ENCODE results near the gene EDRF1.

EDRF1 gene

DNA sequence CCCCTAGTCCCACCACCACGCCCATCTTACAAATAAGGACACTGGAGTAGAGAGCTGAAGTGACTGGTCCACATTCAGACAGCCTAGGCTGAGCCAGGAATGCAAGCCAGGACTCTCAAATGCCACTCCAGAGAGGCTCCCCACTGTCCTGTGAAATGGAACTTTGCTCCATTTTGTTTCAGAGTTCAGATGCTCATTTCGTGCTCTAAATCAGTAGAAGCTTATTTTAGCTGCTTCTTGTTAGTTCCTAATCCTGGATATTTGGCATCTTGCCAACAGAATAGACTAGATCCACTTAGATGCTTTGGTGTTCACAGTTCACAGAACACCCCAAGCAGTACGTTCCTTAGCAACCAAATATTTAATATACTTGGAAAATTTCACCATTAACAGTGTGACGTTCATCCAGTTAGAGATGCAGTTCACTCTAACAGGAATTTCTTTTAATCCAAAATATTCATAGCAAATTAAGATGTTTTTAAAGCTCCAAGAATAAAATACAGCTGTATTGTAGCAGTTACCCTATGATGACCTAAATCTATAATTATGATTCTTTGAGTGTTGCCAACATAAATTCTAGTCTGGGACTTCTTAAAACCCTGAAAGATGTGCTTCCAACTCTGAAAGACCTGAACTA lies 48.8 kb downstream of the EDRF1 start:
- DNase-seq: no peak

DNA sequence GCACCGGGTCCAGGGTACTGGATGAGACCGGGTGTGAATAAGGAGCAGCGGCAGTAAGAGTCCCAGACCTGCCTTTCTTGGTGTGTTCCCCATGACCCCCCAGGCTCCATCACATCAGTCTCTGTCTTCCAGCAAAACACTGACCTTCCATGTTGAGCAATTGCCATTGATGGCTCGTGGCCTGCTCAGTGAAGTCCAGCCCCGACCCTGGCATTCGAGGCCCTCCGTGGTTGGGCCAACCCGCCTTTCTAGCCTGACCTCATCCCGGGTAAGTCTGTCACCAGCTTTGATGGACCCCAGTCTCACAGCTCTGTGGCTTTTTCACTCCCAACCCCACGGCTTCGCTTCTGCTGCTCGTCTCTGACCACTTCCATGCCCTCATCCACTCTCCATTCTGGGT lies 49.7 kb downstream of the EDRF1 start:
- no peak for DNase-seq

DNA sequence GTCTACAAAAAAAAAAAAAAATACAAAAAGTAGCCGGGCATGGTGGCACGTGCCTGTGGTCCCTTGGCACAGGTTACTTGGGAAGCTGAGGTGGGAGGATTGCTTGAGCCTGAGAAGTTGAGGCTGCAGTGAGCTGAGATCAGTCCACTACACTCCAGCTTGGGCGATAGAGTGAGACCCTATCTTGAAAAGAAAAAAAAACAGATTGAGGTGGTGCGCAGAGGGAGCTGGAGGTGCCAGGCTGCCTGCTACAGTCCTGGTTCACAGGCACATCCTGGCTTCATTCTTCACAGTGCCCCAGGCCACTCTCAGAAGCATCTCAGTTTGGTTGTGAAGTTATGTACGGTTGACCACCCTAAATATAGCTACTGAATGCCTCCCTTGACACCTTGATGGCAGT lies 51.3 kb downstream of the EDRF1 start:
- DNase-seq: no peak

DNA sequence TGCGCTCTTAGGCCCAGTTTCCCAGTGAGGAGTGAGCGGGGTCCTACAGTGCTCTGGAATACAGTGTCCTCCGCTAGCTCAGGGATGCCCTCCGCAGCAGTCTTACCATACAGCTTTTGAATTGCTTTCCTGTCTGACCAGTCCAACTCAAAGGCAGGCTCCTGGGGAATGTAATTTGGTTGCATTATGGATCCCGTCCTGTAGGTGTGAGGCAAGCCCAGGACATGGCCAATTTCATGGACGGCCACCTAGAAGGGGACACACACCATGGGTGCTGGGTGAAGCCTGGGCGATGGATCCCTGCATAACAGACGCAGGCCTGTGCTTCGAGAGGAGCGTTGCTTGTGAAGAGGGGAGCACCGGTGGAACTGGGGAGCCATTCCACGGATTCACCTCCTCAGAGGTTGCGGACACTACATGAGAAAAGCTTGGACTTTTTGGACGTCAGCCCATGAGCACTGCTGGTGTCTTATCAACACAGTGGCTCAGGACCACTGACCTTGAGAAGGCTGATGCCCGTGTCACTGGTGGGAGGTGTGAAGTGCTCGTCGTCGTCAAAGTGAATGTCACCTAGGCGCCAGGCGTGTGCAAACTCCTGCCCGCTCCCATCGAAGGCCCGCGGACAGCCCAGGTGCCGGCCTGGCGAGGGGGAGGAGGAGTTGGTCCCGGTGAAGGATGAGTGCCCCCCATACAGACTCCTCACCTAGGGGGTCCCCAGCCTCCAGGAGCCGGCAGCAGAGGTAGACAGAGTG lies 52.8 kb downstream of the EDRF1 start:
- DNase-seq: no peak

DNA sequence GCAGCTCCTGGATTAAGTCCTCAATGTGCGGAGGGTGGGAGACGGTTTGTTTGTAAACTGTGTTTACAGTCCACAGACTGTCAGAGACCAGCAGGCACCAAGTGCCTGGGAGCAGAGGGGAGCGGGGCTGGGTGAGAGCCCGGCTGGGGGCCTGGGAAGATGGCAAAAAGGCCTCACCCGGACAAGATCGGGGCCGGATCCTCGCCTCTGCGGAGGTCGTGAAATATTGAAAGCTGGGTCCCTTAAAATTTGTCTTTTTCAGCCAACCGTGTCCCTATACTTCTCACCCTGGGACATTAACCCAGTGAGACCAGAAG lies 53.3 kb downstream of the EDRF1 start:
- no peak for DNase-seq

DNA sequence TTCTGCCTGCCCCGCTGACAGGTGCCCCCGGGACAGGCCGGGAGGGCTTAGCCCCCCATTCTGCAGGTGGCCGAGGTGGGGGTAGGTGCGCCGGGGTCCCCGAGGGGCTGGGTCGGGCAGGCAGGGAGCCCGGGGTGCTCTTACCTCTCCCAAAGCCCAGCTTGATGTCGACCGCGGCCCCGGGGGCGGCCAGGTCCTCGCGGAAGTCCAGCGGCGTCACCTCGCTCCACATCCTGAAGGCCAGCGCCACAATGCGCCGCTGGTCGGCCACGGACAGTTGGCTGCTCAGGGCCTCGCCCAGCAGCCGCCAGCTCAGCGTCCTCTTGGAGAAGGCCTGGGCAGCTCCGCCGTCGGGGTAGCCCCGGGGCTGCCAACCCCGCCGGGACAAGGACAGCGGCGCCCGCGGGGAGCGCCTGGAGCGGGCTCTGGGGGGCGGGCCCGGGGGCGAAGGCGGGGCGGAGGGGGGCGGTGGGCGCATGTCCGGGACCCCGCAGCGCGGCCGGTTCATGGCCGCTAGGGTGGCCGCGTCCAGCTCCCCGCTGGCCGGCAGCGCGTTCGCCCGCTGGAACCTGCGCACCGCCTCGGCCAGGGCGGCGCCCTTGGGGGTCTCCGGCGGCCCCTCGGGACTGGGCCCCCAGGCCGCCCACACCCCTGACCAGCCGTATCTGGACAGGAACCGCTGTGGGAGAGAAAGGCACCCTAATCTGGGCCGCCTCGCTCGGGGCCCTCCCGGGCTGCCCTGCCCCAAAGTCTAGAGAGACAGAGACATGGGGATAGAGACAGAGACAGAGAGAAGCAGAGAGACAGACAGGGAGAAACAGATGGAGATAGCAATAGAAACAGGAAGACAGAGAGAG lies 54.4 kb downstream of the EDRF1 start:
- DNase-seq: no peak

DNA sequence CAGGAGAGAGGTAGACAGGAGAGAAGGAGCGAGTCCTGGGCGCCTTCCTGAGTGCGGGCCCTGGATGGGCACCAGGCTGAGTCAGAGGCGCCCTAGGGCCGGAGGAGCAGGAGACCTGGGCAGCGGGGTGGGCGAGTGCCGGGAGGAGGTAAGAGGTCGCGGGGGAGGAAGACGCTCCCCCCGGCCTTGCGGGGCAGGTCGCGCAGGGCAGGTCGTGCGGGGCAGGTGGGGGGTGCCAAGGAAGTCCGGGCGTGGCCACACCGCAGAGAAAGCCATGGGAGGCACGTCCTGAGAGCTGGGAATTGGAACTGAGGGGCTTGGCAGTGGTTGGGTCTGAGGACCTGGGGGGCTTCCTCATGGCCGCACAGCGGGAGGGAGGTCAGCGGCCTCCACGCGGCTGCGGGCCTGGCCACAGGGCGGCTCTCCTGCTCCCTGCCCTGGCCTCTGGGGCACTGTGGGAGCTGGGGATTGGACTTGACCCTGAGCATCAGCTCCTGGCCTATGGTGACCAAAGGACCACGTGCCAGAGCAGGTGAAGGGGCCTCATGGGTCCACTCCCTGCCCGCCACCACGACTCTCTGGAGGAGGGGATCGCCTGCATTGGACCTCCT lies 55.2 kb downstream of the EDRF1 start:
- DNase-seq: no peak

DNA sequence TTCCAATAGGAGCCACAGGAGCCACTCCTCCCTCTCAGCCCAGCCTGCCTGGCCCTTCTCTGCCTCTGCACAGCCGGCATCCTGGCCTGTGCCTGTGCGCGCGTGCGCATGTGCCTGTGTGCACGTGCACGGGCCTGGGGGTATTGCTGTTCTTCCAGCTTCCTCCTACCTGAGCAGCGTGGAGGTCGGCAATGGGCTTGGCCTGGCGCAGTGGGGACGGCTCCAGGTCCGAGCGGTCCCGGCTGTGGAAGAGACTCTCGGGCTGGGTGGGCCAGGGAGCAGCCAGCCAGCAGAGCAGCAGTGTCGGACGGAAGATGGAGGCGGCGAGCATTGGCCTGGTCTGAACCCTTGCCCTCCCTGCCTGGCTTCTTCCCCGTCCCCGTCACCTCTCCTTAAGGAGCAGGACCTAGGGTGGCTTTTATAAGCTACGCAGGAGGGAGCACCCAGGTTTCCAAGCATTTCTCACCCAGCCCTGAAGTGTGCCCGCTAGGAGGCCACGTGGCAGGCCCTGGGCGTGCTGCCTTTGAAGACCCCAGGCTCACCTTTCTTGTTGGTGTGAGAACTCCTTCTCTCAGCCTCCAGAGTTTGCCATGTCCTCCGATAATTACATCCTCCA lies 56.1 kb downstream of the EDRF1 start, which contains the start of gene MMP21:
Gene MMP21, minus strand, starts transcription at position 331 of the 616 bp plus-strand sequence. Its CDS starts 0 bp downstream, at position 331.
- no peak for DNase-seq

DNA sequence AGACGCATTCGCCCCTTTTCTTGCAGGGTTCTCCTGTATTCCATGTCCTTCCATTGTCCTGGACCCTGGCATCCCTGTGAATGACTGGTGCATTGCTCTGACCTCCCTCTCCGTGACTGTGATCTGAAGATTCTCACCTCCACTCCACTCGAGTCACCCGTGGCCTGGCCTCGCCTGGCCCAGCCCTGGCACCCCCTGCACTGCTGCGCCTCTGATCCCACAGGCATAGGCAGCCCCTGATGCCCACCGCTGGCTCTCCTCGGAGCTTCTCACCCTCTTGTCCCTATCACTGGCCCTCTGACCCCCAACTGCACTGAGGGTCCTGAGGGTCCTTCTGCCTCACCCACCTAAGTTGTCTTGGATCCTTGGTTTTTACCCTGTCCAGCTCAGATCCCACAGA lies 58.3 kb downstream of the EDRF1 start:
- no peak for DNase-seq

DNA sequence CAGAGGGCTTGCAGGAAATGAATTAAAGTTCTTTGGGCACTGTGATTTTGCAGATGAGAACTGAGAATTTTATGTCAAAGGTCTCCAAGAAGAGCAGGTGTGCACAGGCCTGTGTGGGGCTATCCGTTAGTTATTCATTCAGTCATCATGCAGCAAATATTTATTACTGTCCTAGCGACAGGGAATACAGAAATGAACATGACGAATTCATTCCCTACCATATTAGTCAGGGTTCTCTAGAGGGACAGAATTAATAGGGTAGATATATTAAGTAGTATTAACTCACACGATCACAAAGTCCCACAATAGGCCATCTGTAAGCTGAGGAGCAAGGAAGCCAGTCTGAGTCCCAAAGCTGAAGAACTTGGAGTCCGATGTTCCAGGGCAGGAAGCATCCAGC lies 59.0 kb downstream of the EDRF1 start:
- no peak for DNase-seq

DNA sequence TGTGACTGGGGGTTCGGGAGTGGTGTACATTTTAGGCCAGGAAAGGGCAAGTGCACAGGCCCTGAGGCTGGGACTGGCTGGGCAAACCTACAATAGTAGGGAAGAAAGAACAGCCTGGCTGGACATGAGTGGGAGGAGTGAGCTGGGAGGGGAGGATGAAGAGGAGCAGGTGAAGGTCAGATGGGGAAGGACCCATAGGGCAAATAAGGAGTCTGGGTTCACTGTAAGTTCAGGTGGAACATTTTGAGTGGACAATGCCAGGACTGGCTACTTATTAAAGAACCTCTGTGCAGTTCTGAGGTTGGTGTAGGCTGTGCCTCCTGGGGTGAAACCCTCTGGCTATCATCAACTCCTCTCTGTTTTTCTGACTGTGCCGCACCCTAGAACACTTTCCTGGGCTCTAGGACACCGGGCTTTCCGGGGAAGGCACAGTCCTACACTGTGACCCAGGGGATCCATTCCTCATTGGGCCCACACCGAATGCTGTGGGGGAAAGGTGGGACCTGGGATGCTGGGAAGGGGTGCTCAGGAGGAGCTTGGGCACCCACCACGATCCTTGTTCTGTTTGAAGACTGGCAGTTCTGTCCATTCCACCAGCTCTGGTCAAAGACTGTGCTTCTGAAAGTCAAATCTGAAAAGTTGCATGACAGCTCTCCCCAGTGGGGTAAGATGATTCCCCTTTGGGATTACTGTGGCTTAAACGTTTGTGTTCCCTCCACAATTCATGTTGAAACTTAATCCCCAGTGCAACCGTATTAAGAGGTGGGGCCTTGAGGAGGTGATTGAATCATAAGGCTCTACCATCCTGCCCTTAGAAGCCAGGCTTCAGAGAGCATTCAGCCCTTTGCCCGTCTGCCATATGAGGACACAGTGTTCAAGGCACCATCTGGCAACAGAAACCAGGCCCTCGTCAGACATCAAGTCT lies 60.2 kb downstream of the EDRF1 start:
- DNase-seq: no peak

DNA sequence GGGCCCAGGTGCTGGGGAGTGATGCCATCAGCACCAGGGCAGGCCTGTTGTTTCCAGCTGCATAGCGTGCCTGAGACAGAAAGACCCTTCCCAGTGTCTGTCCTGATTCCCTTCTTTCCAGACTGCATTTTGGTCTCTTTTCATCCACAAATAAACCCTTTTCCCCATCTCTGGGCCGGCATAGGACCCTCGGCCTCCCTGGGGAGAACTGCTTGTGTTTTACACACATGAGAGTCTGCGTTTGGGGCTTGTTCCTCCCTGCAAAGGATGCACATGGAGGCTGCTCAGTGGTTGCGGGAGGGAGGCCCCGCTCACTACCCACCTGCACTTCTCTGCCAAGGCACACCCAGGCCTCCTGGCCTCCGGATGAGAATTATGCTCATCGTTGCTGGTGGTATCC lies 61.9 kb downstream of the EDRF1 start:
- no peak for DNase-seq

DNA sequence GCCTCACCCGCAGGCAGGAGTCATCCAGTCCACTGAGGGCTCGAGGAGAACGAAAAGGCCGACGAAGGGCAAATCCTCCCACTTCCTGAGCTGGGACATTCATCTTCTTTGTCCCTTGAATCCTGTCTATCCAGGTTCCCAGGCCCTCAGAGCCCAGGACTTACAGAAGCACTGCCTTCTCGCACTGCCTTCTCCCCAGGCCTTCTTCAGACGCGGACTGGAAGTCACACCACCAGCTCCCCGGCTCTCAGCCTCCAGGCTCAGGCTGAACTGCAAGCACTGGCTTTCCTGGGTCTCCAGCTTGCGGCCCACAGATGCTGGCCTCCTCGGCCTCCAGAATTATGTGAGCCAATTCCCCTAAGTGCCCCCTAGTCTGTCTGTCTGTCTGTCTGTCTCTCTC lies 62.5 kb downstream of the EDRF1 start:
- DNase-seq: no peak

DNA sequence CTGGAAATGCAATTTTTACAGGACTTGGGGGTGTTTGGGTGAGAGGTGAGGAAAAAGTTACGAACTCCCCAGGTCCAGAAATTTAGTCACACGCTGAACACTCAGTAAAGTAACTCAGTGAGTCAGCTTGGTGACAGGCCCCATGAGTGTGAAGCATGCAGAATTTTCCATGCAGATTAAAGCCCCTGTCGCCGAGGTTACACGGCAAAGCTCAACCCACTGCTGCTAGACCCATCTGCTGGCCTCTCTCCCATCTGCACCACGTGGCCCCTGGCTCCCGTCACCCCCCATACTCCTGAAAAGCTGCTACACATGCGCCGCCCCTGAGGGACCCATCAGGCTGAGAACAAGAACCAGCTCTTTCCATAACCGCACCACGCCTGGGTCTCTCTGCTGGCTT lies 63.1 kb downstream of the EDRF1 start:
- DNase-seq: no peak

DNA sequence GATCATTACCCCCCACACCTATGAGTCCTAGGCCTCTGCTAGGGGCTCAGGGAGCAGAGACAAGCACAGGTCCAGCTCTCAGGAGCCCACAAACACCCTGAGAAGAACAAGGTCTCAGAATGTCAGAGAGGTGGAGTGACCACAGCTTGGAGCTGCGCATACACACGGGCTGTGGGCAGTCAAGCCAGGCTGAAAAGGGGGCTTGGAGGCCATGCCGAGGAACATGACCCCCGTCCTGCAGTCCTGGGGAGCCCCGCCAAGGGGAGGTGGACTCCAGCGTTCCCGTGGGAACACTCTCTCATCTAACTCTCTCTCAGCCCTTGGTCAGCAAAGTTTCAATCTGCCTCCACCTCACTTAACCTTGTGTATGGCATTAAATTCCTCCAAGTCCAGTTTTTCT lies 63.9 kb downstream of the EDRF1 start:
- no peak for DNase-seq

DNA sequence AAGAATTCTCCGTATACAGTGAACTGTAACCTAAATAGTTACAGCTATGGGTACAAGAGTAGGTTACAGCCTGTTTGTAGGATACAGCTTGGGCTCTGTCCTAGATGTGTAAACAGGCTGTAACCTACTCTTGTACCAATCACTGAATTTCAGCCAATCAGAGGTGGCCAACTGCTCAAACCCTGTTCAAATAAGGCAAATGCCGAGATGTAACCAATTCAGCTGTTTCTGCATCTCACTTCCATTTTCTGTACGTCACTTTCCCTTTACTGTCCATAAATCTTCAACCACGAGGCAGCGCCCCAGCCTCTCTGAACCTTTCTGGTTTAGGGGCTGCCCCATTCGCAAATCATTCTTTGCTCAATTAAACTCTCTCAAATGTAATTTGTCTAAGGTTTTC lies 64.4 kb downstream of the EDRF1 start:
- DNase-seq: no peak

DNA sequence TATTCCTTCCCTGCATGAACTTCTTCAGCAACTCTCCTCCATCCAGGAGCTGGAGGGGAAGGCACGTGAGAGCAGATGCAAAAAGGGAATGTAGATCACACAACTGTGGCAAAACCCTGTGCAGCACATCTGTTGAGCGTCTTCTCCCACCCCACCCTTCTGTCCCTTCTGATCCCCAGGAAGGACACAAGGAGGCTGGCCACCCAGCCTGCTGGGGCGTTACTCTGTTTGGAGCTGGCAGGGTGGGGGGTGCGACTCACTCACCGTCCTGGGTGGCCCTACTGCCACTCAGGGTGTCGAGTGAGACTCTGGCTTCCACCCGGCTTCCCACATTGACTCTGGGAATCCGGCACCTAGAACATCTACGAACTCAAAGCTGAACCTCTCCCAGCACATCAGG lies 66.3 kb downstream of the EDRF1 start:
- DNase-seq: no peak

DNA sequence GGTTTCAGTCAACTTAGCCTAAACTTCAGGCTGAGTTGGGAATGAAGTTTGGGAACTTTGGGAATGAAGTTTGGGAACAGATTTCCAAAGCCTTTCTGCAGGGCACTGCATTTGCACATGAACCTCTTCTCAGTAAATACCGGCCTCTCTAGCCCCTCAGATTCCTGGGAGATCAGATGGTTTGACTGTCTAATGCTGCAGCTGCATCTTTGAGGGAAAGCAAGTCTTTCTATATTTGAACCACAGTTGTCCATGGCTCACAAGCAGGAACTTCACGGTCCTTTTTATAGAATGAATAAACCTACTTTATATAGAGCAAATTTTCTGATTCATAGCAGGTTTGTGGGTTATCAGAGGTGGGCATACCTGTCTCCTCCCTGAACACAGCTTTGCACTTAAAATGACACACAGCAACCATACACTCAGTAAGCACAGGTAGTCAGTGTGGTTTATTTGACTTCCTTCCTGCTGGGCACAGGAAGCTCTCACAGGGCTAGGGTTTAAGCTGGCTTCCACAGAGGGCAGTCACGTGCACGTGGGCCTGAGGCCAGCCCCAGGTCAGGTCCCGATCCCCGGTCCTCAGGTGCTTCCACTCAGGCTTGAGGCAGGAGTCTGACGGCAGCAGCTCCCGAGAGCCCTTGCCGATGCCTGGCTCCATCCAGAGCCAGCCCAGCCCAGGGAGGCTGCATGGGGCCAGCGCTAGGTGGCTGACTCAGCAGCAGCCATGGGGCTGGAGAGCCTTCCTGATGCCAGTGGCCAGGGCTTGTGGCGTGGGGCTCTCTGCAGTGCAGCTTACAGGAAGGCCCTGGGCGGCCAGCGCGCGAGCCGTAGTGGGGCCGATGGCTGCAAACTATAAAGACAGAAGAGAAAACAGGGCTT lies 68.9 kb downstream of the EDRF1 start:
- no peak for DNase-seq

DNA sequence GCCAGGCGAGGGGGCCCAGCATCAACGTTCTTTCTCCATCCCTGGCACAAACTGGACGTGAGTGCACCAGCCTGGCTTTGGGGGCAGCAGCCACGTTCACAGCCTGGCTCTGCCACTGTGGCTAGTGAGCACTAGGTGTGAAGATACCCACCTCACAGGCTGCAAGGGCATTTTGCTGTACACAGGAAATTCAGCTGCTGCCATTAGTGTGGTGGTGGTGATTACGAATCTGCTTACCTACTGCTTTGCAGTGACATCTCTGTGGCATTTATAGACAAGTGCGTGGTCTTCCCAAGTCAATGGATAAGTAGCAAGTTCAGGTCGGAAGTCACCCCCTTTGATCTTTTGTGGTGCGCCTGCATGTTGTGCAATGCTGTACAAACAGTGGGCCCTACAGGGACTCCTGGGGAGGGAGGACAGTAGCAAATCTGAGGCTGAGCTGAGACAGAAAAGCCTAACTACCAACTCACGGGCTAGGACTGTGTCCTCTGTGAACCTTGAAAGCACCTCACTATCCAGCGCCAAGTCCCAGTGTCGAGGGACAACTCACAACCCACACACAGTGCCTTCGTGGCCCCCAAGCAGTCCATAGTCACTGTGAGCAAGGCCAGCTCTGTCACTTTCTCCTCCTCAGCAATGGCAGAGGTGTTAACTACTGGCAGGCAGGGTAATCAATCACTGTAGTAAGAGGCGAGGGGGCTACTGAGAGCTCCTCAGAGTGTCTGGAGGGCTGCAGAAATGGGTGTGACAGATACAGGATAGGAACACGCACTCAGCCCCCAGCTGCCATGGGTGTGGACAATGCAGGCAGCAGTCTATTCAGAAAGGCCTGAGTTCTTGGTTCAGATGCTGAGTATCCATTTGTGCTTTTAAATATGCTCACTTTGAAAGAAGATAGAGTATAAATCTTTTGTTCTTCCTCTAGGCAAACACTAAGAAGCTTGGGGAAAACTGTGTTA lies 73.1 kb downstream of the EDRF1 start:
- no peak for DNase-seq

DNA sequence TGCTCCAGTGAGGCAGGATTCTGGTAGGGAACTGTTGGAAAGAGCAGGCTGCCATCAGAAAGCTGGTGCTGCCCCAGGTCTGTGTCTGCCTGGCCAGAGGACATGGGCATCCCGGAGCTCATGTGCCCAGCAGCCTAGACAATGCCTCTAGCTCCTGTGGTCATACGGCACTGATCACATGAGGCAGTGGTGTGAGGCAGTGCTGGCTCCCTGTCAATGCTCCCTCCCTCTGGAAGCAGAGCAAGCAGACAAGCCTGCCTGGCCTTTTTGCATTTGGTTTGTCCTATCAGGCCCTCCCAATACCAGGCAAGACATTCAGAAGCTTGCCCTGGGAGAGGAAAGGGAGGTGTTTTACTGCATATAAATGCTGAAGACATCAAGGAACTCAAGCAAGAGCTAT lies 75.6 kb downstream of the EDRF1 start:
- no peak for DNase-seq
